HepG2 (cell line): ENCODE data around the gene SH2D6. TPM values are rescaled to one million over a fixed set of nuclear protein-coding genes. Genes with fewer than 3 reads are reported as not detected.
A peak's percentile ranks its signal among the peaks of the same experiment; 100 is the strongest.

ENCODE experiments used
- AGO2 ChIP-seq: fragments of 200-400 bp; formaldehyde crosslinking; optimal IDR thresholded peaks from 2 replicates; pipeline ENCODE3; 2017; ENCODE audit warnings: mild to moderate bottlenecking, low read depth, low read length, moderate library complexity
- CAMTA2 ChIP-seq: sonication (generic); formaldehyde crosslinking; IDR thresholded peaks from 2 replicates; pipeline ENCODE4 v1.4.0; 2020; ENCODE audit warnings: mild to moderate bottlenecking, missing genetic modification reagents, borderline replicate concordance
- DZIP1 ChIP-seq: sonication (generic); formaldehyde crosslinking; IDR thresholded peaks from 2 replicates; pipeline ENCODE4 v1.5.0; 2020; ENCODE audit warnings: mild to moderate bottlenecking, missing genetic modification reagents
- HDAC1 ChIP-seq: sonication (generic); formaldehyde crosslinking; IDR thresholded peaks from 2 replicates; pipeline ENCODE4 v1.5.1; 2020; ENCODE audit warnings: mild to moderate bottlenecking, missing genetic modification reagents
- HNRNPLL ChIP-seq: fragments of 200-400 bp; formaldehyde crosslinking; IDR thresholded peaks from 2 replicates; pipeline ENCODE4 v1.6.1; 2017; ENCODE audit warnings: mild to moderate bottlenecking, low read depth, low read length; ENCODE audit not compliant: poor library complexity, severe bottlenecking
- KIAA2018 ChIP-seq: sonication (generic); formaldehyde crosslinking; IDR thresholded peaks from 2 replicates; pipeline ENCODE4 v1.5.0; 2020; ENCODE audit warnings: mild to moderate bottlenecking, missing genetic modification reagents, borderline replicate concordance
- MAFF ChIP-seq: IDR thresholded peaks from 2 replicates; pipeline ENCODE4 v1.6.1; 2011; ENCODE audit warnings: low read depth, low read length, improper control_type of control experiment
- ONECUT2 ChIP-seq: sonication (generic); formaldehyde crosslinking; IDR thresholded peaks from 2 replicates; pipeline ENCODE4 v1.4.0; 2020; ENCODE audit warnings: missing genetic modification reagents
- PRPF4 ChIP-seq: fragments of 200-400 bp; formaldehyde crosslinking; IDR thresholded peaks from 2 replicates; pipeline ENCODE4 v1.6.1; 2016; ENCODE audit warnings: low read length, low read depth; ENCODE audit not compliant: poor library complexity, severe bottlenecking
- ZBTB44 ChIP-seq: sonication (generic); formaldehyde crosslinking; IDR thresholded peaks from 2 replicates; pipeline ENCODE4 v1.4.0; 2020; ENCODE audit warnings: missing genetic modification reagents
- ZFP36L2 ChIP-seq: sonication (generic); formaldehyde crosslinking; IDR thresholded peaks from 2 replicates; pipeline ENCODE4 v1.4.0; 2020; ENCODE audit warnings: missing genetic modification reagents
- ZNF607 ChIP-seq: sonication (generic); formaldehyde crosslinking; IDR thresholded peaks from 2 replicates; pipeline ENCODE4 v1.5.1; 2020; ENCODE audit warnings: missing genetic modification reagents, mild to moderate bottlenecking, borderline replicate concordance
- polyA plus RNA-seq, 8 experiments: library from polyadenylated mRNA; depleted of rRNA in 3 of 8; stranded (reverse) in 7 of 8; unstranded in 1 of 8; fragments of >200 nt; fragmentation: Illumina TruSeq in 4 of 8; extraction: Trizol in 4 of 8; gene quantifications; 2 replicates each; pipeline versions ENCODE4 v1.2.1 to v1.2.3, GENCODE V29; 2011 to 2016; ENCODE audit warnings: low read depth in 4 of 8, missing spikeins in 1 of 8, mixed read lengths in 1 of 8; ENCODE audit not compliant: insufficient read depth in 1 of 8
- total RNA-seq, 5 experiments: library from RNA; depleted of rRNA; stranded (reverse); fragments of >200 nt; fragmentation: Illumina TruSeq; extraction: Trizol; gene quantifications; 2 replicates each; pipeline ENCODE4 v1.2.3, GENCODE V29; 2016; ENCODE audit warnings: low read depth in 1 of 5
- TF ChIP-seq, protein P1 (sequence below), 2 experiments: sonication (generic) in 1 of 2; formaldehyde crosslinking in 1 of 2; IDR thresholded peaks; 2 replicates each; pipeline versions ENCODE4 v1.4.0 to v1.6.1; 2018 to 2020; ENCODE audit warnings: missing genetic modification reagents in 2 of 2, borderline replicate concordance in 1 of 2, low read depth in 1 of 2, mild to moderate bottlenecking in 1 of 2, missing biosample characterization in 1 of 2

SH2D6 gene
- total and polyA plus RNA-seq, 2 of the 13 experiments (the other 11 are each of a cell fraction or from before 2014, with no cell fraction given) = 0.11 to 0.26 TPM

DNA sequence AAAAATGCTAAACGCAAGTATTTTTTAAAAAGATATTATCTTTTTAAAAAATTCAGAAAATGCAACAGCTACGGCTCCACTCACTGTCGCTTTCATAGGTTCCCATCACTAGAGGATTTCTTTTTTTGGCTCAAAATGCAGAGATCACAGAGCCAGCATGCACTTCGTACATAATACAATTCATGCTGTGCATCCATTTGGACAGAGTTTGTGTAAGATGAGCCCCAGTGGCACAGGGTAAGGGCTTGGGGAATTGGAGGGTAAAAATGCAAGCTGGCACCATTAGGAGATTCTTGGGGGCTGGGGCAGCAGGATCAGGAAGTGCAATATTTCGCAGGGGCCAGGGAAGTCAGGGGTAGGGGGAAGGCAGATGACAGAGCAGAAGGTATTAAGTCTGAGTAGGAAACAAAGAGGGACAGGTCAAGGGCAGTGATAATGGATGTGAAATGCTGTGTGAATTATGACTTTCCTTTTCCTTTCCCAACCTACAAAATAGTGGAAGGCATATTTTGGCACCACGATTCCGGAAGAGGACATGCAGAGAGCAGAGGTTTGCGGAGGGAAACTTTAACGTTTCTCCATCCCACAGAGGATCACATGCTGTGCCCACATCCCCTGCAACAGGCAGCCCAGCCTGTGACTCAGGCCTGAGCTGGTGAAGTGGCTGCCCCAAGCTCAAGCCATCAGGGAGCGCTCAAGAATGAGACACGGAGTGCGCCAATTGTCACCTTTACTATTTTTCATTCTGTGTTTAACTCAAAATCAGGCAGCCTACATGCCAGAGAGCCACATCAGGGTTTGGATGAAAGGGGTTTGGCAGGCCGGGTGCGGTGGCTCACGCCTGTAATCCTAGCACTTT, 13.1 kb upstream of the SH2D6 start (continued):
- TF ChIP-seq ZBTB44 (CRISPR knock-in tag) (no peak), ONECUT2 (no peak), AGO2 (no peak), KIAA2018 (CRISPR knock-in tag) (no peak), DZIP1 (CRISPR knock-in tag) (no peak), HDAC1 (peak; percentile 37; the same call in 1 of the 2 replicates), ZFP36L2 (no peak), CAMTA2 (CRISPR knock-in tag) (no peak), ZNF607 (no peak), MAFF (0 out of 2 replicates have a peak, but pooled peaks have one; percentile 28), PRPF4 (no peak), HNRNPLL (no peak)
- TF ChIP-seq, protein P1, sequence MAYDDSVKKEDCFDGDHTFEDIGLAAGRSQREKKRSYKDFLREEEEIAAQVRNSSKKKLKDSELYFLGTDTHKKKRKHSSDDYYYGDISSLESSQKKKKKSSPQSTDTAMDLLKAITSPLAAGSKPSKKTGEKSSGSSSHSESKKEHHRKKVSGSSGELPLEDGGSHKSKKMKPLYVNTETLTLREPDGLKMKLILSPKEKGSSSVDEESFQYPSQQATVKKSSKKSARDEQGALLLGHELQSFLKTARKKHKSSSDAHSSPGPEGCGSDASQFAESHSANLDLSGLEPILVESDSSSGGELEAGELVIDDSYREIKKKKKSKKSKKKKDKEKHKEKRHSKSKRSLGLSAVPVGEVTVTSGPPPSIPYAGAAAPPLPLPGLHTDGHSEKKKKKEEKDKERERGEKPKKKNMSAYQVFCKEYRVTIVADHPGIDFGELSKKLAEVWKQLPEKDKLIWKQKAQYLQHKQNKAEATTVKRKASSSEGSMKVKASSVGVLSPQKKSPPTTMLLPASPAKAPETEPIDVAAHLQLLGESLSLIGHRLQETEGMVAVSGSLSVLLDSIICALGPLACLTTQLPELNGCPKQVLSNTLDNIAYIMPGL (CRISPR knock-in tag; IDR thresholded peaks at IDR 0.05; ENCODE audit: borderline replicate concordance in 1 of 2, low read depth in 1 of 2) = no peak
